GM12872 (cell line): Measurements from ENCODE around the gene DCLK1.

ENCODE experiments used
- CTCF ChIP-seq: IDR thresholded peaks from 3 replicates; pipeline ENCODE4 v1.5.1; 2011; ENCODE audit warnings: low read depth, mild to moderate bottlenecking, low read length, moderate library complexity; ENCODE audit not compliant: insufficient read depth

Gene DCLK1

GRCh38 chr13:36146511-36147269, 15.5 kb upstream of the DCLK1 start:
- no peak for TF ChIP-seq CTCF

GRCh38 chr13:36143738-36144137, 12.6 kb upstream of the DCLK1 start:
- TF ChIP-seq CTCF, result no peak

GRCh38 chr13:36142735-36143134, 11.6 kb upstream of the DCLK1 start:
- no peak for TF ChIP-seq CTCF

- TF ChIP-seq CTCF, result no peak
Measured at GRCh38 chr13:36135876-36136275, 4.7 kb upstream of the DCLK1 start.

GRCh38 chr13:36134632-36135031, 3.5 kb upstream of the DCLK1 start:
- no peak for TF ChIP-seq CTCF

GRCh38 chr13:36133950-36134626, 2.9 kb upstream of the DCLK1 start:
- no peak for TF ChIP-seq CTCF

- no peak for TF ChIP-seq CTCF
Measured at GRCh38 chr13:36132376-36132775, 1.2 kb upstream of the DCLK1 start.
